Left forelimb (tissue), 1 donor: ENCODE data around the gene TARBP2.

Source experiments
- DNase-seq: peaks from one replicate; pipeline ENCODE4 v3.0.0-alpha.2; 2018; ENCODE audit warnings: low spot score

TARBP2 gene

DNA sequence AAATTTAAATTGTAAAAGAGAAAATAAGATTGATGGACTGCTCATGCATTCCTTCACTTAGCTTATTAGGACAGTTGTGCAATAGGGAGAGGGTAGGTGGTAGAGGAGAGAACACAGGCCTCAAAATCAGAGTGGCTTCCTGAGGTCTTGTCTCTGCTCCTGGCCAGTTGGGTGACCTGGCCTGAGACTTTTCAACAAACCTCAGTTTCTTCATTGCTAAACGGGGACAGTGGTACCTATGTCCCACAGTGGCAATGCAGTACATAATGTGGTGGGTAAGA, 4.4 kb upstream of the TARBP2 start:
- DNase-seq = no peak

DNA sequence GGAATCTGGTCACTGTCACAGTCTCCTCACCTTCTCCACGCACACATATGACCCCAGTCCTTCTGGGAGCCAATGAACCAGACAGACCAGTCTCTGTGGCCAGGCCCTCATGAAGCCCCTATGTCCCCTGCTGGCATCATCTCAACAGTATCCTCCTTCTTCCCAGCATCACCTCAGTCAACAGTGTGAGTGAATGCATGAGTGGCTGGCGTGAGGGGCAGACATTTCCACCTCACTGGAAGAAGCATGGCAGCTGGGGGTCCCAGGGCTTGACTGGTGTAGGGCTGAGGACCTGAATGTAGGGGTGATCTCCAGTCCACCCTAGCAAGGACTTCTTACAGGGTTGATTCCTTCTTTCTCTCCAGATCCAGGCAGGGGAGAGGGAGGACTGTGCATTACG, 3.6 kb upstream of the TARBP2 start:
- DNase-seq = no peak

DNA sequence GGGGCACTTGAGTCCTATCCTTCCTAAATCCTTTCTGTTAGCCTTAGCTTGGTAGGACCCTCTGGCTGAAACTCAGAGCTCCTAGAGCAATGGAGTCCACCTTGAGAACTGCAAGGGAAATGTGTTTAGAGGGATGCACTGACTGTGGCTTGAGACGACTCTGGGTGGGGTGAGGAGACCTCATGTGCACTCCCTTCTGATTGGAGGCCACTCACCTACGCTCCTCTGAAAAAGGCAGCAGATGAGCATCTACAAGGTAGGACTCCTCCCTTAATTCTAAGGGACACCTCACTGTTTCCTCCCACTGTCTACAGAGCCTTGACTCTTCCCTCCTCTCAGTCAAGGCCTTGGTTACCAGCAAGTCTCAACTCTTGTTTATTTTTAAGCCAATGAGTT, 2.9 kb upstream of the TARBP2 start:
- DNase-seq = no peak

DNA sequence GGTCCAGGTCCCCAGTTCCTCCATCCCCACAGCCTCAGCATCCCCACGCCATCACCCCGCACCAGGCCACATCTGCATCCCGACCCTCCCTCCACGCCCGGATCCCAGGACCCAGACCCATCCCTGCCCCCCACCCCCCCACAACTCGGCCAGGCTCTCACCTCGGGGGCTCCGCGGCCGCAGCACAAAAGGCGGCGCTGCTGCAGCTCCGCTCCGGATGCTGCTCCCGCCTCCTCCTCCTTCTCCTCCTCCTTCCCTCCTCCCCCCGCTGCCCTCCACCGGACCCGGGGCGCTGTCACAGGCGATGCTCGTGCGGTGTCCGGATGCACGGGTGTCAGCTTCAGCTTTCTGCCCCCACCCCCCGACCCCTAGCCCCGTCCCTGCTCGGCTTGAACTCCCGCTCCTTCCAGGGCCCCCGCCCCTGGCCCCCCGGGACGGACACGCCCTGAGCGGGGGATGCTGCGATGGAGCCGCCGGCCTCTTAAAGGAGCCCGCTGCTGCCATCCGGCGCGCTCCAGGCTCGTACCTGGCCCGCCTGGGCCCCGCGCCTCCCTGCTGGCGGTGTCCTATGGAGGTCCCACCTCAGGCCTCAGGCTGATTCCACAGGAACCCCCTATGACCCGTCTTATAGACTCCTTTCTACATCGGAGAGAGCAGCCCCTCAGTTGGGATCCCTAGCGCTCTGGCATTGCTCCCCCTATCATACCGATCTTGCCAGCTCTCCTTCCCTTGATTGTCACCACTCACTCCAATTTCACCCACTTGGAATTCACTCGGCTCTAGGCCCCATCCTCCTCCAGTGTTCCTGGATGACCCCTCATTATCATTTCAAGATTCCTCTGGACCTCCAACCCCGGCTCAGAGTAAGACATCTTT, 1.6 kb upstream of the TARBP2 start, which contains the start of gene MAP3K12:
TSS of gene MAP3K12 (minus strand) at position 193 of the 876 bp plus-strand sequence. CDS start 12,067 bp downstream, outside the sequence.
- DNase-seq = peak; percentile 84

DNA sequence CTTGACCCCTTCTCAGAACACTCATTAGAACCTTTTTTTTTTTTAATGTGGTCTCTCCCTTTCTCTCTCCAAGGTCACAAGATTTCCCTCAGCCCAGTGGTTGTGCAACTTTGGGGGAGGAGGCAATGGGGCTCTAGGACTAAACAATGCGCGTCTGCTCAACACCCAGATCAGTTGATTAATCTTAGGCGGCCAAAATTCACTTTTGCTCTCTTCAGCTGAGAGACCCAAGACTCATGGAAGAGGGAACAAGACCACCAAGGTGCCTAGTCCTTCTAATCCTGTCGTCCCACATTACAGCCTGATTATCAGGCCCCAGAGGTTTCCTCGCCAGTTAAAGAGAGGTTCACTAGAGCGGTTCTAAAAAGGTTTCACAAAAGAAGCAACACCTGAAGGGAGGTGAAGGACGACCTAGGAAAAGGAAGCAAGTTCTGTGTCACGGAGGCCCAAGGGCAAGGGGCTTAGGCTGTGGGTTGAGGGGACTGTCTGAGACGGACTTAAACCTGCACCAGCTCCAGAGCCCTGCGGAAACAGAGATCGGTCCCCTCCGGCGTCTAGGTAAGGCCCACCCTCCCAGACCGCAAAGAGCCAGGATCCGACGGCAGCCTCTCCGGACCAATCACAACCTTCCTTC, 824 bp upstream of the TARBP2 start:
- DNase-seq = no peak

DNA sequence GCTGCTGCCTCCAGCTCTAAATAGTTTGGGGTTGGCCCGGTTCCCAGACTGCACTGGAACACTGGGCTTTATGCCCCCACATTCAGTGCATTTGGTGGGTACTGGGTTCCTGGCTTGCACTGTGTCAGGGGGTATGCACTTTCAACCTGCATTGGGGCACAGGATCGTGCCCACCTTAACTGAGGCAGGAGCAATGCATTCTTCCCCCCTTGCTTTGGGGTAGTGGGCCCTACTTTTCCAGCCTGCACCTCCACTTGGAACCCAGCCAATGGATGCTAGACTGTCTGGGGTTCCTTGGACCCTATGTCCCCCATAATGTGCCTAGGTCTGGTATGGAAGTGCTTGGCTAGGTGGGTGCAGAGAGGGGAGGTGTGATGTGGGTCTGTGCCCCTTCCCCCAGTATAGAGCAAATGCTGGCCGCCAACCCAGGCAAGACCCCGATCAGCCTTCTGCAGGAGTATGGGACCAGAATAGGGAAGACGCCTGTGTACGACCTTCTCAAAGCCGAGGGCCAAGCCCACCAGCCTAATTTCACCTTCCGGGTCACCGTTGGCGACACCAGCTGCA, 615 bp downstream of the TARBP2 start:
- no peak for DNase-seq

DNA sequence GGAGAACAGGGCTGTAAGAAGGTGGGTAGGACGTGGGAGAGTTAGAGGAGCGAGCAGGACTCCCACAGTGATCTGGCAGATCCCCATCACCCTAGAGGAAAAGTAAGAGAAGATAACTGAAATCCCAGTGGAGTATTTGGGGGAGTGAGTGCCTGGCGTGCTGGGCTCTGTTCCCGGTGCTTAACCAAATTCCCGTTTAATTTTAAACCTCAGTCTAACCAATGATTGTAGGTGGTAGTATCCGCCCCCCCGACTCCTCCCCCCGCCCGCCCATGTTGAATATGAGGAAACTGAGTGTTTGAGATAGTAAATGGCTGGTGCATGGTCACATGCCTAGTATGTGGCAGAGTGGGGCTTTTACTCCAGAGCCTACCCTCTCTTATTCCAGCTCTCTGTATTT, 1.2 kb downstream of the TARBP2 start:
- DNase-seq = no peak

DNA sequence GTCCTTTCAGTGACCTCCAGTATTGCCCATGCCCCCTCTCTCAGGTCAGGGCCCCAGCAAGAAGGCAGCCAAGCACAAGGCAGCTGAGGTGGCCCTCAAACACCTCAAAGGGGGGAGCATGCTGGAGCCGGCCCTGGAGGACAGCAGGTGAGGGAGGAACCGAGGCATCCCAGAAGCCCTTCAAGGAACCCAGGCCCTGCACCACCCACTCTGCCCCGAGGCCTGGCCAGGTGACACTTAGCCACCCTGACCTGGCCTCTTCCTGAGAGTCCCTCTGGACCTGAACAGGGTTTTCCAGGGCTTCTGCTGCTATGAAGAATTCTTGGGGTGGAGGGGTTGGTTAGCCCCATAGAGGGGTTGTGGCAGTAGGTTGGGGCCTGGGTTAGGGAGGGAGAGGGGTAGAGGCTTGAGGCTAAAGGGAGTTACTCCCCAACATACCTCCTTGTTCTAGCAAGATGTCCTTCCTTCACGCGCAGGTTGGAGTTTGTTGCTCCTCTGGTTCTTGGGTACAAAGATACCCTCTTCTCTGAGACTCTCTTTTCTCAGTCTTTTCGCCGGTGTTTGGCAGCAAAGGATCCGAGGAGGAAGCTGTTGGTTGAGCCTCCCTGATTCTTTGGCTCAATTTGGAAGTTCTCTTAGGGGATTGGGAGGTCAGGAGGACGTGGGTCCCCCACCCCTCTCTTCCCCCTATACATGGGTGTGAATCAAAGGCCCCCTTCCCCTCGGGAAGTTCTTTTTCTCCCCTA, 2.1 kb downstream of the TARBP2 start:
- no peak for DNase-seq

DNA sequence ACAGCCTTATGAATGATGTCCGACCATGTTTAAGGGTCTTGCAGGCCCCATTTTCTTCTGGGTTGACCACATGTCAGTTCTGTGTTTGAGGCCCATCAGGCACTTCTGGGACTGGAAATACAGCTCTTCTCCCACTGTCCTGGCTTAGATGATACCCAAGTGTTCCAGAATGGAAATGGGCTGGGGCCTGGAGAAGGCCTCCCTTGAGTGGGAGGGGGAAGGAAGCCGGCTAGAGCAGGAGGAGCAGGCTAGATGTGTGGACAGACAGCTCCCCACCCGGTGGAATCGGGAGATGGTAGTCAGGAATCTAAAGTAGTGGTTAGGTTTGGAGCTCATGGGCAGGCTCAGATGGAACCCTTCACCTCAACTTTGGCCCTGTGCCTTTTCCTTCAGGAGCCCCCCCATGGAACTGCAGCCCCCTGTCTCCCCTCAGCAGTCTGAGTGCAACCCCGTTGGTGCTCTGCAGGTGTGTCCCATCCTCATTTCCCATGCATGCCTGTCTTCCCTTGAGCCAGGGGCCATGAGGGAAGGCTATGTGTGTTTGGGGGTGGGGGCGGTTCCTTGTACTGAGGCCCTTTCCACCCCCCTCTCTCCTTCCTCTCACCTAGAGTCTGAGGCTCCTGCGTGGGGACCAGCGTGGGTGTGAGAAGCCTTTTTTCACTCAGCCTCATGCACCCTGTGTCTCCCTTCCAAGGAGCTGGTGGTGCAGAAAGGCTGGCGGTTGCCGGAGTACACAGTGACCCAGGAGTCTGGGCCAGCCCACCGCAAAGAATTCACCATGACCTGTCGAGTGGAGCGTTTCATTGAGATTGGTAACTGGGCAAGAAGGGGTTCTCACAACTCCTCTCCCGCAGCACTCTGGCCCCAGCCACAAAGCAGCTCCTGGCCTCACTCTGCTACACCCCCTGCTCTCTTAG, 3.2 kb downstream of the TARBP2 start:
- DNase-seq = no peak

DNA sequence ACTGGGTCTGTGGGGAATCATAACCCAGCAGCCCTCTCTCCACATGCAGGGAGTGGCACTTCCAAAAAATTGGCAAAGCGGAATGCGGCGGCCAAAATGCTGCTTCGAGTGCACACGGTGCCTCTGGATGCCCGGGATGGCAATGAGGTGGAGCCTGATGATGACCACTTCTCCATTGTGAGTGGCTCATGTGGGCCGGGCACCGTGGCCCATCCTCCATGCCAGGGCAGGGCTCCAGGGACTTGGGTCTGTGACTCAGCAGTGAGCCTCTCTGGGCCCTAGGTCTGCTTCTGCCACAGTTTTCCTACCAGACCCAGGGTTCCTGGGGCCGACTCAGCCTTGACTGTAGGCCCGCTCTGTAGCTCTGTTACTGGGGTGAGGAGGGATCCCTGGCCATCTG, 4.0 kb downstream of the TARBP2 start:
- no peak for DNase-seq

DNA sequence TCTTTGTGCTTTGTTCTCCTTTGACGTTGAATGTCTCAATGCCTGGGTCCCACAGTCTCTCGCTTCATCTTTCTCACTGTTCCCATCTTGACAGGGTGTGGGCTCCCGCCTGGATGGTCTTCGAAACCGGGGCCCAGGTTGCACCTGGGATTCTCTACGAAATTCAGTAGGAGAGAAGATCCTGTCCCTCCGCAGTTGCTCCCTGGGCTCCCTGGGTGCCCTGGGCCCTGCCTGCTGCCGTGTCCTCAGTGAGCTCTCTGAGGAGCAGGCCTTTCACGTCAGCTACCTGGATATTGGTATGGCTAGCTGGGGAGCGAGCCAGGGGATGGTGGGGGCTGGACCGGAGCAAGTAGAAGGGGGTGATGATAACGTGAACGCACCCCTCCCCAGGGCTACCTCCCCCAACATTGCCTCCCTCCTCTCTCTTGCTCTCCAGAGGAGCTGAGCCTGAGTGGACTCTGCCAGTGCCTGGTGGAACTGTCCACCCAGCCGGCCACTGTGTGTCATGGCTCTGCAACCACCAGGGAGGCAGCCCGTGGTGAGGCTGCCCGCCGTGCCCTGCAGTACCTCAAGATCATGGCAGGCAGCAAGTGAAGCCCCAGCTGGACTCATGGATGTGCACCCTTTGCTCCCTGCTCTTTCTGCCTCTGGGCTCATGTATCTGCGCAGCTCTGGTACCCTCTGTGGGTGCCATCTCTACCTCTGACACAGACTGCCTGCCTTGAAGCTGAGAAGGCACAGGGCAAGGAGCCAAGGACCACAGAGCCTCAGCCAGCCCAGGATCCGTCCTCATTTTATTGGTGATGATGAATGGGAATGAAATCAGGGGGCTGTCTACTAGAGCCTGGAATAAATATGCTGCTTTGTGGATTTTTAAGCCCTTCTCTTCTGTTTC, 4.7 kb downstream of the TARBP2 start:
- DNase-seq = no peak

DNA sequence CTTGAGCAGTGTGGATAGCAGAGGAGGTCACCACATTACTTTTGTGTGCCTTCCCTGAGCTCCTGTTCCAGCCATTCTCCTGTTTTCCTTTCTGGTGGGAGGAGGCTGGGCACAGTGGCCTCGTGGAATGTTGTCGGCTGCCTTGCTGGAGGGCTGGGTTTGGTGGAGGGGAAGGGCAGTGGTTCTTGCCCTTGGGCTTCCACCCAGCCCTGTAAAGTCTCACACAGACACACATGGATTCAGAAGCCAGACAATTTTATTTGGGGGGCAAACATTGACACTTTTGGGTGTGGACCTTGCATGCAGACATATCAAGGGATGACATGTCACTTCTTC, 5.3 kb downstream of the TARBP2 start:
- DNase-seq = no peak

DNA sequence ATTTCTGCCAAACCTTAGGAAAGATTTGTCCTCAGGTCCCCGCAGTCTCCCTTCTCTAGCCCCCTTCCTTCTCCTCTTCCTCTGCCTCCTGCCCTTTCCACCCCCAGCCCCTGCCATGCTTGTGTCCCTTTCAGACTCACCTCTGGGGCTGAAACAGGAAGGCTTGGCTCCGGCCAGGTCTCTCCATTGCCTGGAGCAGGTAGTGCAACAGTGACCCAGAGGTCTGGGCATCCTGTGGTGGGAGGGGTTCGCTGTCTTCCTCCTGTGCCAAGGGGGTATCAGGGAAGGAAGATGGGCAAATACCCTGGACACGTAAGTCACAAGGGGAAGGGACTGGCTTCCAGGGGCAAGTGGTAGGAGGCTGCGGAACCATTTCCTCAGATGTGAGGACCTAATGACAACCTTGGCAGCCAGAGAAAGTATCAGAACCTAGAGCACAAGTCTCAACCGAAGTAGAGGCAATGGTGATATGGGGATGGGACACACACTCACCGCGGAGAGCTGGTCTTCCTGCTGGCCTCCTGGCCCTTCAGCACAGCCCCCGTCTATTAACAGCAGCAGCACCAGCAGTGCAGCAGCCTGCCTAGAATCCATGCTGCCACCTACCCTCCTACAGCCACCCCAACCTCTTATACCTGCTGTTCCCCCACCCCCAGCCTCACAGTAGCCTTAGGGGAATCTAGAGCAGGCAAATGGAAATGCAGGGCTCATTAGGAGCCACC, 6.0 kb downstream of the TARBP2 start, which contains the start of gene NPFF:
TSS of gene NPFF (minus strand) at position 604 of the 722 bp plus-strand sequence. CDS start at position 594, 10 bp downstream.
- no peak for DNase-seq

DNA sequence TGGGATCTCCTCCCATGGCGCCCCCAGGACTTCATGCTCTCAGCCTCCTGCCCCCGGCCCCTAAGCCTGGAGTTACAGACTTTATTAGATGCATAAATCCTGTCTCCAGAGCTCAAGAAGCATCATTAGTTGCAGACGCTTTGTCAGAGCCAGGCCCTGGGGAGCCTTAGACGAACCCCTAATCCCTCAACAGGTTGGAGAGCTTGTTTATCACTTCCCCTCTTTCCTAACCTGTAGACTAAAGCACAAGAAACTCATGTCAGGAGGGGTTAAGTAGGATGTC, 6.5 kb downstream of the TARBP2 start:
- no peak for DNase-seq

DNA sequence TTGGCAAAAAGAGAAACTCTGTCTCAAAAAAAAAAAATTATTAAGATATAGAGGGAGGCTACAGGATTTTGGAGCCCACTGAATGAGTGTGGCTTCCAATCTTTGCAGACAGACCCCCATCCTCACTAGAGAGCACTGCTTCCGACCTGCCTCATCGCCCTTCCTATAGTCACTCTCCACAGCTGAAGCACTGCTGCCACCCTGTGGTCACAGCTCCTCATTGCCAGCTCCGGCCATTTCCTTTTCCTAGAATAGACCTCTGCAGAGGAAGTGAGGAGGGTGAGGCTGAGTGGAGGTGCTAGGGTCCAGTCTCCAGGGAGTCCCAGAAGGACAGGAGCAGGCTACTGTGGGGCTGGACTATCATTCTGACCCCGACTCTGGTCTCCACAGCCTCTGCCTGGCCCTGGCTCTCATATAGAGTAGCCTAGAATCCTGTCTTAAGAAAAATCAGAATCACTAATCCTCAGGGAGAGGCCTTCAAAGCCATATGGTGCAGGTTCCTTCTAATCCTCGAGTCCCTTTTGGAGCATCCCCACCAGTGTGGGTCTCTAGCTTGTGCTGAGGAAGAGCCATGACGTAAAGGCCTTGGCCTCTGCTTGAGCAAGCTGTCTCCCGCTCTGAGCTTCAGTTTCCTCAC, 7.6 kb downstream of the TARBP2 start:
- peak; percentile 89 for DNase-seq

DNA sequence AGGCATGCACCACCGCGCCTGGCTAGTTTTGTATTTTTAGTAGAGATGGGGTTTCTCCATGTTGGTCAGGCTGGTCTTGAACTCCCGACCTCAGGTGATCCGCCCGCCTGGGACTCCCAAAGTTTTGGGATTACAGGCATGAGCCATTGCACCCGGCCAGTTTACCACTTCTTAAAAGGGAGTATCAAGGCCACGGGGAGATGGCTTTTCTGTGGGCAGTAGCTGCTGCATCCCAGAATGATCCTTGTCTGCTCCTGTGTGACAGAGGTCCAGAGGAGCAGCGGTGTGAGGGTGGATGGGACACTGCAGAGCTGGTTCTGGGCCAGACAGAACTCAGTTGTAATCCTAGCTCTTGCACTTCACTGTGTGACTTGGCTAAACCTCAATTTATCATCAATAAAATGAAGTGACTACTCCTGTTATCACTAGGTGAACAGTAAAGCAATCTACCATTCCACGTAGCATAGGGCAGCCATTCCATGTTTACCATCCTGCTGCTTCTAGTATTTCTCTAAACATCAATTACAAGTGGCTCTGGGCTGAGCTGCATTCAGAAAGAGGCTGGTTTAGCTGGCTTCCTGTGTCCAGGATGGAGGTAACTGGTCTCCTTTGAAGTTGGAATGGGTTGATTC, 9.2 kb downstream of the TARBP2 start:
- no peak for DNase-seq

DNA sequence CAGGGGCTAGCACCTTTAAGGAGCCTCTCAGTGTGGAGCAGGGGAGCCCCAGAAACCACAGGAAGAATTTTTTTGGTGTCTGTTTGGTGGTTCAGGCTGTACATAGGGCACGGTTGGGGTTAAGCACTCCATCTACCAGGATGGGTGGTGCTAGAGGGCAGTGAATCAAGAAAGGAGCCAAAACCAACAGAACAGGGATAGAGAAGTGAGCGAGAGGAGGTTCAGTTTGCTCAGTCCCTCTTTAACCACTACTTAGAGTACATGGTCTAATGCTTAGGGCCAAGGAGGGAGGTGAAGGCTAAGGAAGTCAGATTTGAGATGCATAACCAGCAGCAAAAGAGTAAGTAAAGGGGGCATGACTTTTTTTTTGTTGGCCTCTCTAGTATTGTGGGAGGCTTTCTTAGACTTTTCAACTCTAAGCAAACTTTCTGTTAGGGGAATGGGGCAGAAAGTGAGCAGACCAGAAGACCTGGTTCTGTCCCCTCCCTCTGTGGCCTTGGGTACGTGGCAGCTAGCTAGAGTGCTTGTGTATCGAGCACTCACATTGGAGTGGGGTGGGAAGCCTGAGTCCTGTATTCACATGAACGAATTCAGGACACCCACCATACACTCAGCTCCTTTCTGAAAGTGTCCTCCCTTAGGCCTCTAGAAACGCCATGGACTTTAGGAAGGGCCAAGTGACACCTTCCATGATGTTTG, 12.8 kb downstream of the TARBP2 start:
- no peak for DNase-seq

DNA sequence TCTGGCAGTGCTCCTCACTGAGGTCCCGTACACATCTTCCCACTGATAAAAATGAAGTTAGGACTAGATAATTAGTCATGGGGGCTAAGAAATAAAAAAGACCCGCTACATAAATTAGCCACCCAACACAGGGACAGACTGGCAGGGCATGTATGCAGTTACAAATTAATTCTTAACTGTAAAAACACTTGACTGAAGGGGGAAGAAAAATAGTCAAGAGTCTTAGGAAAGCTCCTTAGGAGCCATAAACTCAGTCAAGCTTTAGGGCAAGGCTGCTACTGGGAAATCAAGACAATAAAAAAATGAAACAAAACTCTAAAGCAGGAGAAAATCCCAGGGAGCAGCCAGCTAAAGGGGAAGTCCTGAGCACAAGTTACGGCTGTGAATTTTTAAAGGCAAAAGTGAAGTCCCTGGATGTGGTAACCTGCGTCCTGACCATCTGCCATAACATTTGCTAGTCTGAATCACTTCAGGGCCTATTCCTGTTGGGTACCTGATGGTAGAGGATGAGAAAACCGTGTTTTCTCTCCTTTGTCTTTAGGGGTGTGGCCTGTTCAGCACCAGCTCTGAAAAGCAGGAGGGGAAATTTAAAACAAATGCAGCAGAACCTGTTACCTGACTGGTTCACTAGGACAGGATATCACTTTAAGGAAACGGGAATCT, 13.7 kb downstream of the TARBP2 start:
- DNase-seq = no peak
